NCI-H1048 (cell line): ENCODE results near the gene AHCYL2.
"Not testable (repeated sequence)": the region's sequence is repeated elsewhere in the genome, so short reads cannot be mapped to it uniquely, and the experiment has no call there.

Experiments used
- DNase-seq: peaks from one replicate; lab custom pipeline; 2025; lab: John Stamatoyannopoulos, UW

AHCYL2 gene

GRCh38 chr7:129292861-129293260, 68.0 kb downstream of the AHCYL2 start:
- DNase-seq = no peak

DNA sequence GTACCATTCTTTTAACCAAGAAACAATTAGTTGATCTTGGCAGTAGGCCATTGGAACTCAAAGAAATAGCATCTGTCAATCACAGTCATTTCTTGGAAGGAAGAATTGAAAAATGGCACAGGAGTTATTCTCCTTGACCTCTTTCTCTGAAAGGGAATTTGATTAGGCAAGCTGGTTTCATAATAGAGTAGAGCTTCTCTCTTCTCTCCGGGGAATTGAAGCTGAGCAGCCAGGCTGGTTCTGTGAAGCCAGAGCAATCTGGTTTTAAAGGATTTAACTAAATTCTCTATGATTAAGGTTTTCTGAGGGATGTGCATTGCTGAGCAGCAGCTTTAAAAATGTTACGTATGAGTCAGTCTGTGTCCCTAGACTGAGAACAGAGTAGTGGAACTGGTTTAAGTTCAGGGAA, 70.2 kb downstream of the AHCYL2 start:
- no peak for DNase-seq

DNA sequence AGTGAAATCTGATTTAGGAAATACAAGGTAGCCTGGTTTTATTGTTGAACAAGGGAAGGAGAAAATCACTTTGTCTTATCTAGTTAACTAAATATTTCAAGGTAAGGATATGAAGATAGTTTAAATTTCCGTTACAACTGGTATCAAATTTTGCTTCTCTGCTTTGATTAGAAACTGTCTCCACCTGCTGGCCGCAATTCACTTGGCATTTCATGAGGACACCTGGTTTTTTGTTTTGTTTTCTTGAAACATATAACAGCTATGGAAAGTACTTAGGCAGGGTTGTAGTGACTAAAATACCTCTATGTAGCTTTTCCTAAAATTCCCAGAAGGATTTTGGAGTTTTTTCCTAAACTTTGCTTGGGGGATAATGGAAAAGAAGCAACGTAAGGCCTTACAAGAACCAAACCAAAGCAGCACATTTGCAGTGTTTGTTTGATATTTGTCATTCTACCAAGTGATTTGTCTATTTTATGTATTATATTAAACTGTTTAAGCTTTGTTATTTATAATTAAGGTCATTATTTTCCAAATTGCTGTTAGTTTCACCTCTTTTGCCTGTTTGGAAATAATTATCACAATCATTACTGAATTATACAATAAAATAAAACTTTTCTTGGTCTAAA, 73.6 kb downstream of the AHCYL2 start:
- DNase-seq = no peak

DNA sequence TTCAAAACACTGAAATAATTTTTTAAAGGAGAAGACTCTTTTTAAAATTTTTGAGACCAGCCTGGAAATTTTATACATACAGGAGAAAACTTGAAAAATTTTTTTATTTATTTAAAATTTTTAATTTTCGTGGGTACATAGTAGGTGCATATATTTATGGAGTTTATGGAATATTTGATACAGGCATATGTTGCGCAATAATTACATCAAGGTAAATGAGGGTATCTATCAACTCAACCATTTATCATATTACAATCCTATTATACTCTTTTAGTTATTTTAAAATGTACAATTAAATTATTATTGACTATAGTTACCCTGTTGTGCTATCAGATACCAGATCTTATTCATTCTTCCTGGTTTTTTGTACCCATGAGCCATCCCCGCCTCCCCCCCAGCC, 75.1 kb downstream of the AHCYL2 start:
- no peak for DNase-seq

GRCh38 chr7:129300299-129300698, 75.5 kb downstream of the AHCYL2 start:
- DNase-seq = not testable (repeated sequence)

DNA sequence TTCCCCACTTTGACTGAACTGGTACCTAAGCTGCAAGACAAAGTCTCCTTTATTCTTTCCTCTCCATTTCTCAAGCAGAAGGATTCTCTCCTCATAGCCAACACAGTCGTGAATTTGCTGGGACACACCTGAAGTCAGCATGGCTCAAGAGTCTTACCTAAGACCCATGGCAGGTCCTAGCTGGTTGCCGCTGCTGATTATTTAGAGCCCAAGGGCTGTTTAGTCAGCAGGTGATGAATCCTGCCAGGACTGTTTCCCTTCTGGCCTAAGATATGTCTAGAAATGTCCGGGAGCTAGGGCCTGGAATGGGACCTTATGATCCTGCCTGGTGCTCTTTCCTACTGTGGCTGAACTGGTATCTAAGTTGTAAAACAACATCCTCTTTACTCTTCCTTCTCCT, 82.8 kb downstream of the AHCYL2 start:
- DNase-seq = no peak

- DNase-seq = no peak
Measured at GRCh38 chr7:129308047-129308446, 83.2 kb downstream of the AHCYL2 start.

- no peak for DNase-seq
Measured at GRCh38 chr7:129311429-129311828, 86.6 kb downstream of the AHCYL2 start.

DNA sequence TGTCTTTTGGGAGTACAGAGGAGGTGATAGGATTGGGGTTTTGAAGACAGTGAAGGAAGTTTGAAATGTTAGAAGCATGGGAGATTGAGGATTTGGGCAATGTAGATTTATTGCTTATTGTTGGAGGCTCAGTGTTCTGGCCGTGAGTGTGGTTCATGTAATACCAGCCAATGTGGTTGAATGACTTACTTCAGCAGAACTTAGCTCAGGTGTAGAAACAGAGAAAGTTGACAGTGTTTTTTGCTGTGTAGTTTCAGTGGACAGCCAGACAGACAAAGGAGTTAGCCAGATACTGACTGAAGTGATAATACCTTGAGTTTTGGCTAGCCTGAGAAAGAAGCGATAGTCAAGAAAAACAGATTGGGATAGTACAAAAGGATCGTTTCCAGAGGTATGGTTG, 88.5 kb downstream of the AHCYL2 start:
- no peak for DNase-seq

GRCh38 chr7:129315960-129316359, 91.1 kb downstream of the AHCYL2 start:
- no peak for DNase-seq

DNA sequence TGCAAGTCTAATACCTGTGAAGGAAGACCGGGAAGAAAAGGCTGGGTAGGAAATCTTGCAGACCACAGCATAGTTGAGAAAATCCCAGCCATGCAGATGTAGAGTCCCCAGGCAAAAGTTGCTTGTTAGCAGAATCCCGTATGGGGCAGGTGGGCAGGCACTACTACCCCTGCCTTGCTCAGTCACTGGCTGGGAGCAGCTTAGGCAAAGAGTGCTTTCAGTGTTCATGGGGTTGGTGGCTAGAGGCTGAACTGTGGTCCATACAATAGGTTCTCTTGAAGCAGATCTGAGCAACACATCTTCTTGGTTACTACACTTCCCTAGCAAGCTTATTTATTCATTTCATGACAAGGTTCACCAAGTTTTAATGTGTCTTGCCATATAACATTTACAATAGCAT, 92.6 kb downstream of the AHCYL2 start:
- no peak for DNase-seq

DNA sequence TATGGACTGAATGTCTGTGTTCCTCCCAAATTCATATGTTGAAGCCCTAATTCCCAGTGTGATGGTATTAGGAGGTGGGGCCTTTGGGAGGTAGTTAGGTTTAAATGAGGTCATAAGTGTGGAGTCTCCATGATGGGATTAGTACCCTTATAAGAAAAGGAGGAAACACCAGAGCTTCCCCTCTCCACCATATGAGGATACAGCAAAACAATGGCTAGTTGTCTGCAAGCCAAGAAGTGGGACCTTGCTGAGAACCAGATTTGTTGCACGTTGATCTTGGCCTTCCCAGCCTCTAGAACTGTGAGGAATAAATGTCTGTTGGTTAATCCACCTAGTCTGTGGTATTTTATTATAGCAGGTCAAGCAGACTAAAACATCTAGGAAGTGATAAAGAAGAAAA, 102.2 kb downstream of the AHCYL2 start:
- DNase-seq = no peak

GRCh38 chr7:129332254-129333035, 107.6 kb downstream of the AHCYL2 start:
- DNase-seq = no peak

DNA sequence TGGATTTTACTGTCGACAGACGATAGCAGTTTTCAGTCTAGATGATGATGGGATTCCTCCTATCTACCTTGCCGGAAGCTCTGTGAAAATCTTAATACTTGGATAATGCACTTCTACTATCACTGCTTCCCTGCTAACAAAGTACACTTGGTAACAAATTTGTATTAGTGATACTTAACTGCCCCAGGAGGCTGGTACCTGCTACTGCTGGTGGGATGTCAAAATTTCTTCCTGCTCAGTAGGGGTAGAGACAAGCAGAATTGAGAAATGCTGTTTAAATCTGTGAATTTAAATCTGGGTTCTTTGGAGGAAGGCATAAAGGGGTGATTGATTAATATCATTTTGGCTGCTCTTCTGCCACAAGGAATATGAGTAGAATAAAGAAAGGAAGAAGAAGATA, 109.6 kb downstream of the AHCYL2 start:
- no peak for DNase-seq

- no peak for DNase-seq
Measured at GRCh38 chr7:129338450-129338849, 113.6 kb downstream of the AHCYL2 start.

GRCh38 chr7:129341212-129341611, 116.4 kb downstream of the AHCYL2 start:
- no peak for DNase-seq

DNA sequence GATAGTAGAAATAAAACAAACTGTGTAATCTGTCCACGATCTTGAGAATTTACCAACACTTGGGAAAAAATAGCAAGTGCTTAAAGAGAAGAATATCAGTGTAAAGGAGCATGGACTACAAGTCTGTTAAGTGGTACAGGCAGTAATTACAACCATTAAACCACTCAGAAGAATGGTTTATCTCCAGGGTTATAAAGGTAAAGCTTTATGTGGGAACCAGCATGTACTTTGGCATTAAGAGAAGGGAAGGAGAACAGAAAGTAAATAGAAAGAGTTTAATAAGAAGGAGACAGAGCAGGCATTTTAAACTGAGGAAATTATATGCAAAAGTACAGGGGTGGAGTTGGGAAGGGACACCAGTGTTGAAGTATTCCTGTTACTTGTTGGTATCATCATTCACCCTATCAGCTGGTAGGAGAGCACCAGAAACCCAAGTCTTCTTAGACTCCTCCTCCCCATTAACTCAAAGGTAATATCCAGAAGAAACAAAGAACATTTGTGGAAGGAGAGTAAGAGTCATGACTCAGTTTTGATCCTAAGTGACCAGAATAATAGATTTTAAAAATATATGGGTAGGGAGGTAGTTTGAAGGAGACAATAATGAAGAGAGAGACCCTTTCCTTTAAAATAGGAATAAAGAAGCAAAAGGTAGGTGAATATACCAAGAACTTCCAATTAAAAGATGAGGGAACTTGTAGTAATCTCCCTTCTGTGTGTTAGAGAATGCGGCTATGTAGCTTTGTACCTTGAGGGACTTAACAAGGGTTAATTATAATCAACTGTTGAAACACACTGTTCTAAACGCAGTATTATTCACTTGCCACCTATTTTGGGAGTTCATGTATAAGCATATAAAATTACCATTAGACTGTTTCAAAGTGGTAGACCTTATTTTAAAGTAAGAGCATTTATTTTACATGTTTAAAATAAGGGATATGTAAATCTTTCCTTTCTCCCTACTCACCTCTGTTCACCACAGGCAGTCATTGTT, 117.3 kb downstream of the AHCYL2 start:
- DNase-seq = no peak

GRCh38 chr7:129343099-129343700, 118.4 kb downstream of the AHCYL2 start:
- no peak for DNase-seq

DNA sequence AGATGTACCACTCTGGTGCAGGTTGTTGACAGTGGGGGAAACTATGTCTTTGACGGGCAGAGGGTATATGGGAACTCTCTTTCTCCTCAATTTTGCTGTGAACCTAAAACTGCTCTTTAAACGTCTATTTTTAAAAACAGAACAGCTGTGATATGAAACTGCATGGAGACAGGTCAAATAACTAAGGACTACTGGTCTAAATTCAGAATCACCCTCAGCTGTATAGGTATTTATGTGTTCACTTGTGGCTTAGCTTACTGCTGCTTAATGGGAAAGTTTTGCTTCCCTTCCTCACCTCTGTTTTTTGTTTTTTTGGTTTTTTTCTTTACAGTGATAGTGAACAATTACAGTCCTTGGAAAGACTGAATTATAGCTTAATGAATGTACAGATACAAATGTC, 122.5 kb downstream of the AHCYL2 start:
- no peak for DNase-seq

DNA sequence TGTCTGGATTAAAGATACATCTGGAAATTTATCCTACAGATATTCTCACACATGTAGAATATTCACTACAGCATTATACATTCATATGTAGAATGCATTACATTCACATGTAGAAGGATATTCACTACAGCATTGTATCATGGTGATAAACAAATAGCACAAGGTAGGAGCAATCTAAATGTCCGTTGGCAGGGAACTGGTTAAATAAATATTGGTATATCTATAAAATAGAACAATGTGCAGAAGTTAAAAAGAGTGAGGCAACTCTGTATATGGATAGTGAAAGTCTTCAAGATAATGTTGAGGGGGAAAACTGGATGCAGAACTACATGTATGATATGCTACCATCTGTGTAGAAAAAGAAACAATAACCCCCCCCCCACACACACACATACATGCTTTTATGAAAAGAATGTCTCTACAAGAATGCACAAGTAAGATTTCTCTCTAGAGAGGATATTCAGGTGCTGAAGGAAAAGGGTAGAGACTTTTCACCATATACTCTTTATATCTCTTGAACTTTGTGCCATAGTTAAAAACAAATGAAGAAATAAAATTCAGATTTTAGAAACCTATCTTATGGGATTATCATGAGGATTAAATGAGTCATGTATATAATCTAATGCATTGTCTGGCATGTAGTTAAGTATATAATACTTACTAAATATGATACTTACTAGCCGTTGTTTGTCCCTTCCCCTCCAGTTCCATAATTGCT, 123.4 kb downstream of the AHCYL2 start:
- no peak for DNase-seq

DNA sequence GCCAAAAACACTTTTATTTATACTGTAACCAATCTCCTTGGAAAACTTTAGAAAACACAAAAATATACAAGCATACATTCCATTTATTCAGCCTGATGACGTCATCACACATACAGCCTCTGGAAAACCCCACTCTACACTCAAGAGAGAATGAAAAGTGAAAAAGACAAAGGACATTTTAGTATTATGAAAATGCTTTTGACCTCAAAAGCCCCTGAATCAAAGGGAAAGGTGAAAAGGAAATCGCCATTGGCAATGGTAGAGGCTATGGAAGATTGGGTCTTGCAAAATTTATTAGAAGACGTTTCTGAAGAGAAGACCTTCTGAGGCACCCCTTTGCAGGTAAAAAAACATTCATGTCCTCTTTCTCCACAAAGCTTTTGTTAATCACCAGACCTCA, 126.5 kb downstream of the AHCYL2 start:
- no peak for DNase-seq

DNA sequence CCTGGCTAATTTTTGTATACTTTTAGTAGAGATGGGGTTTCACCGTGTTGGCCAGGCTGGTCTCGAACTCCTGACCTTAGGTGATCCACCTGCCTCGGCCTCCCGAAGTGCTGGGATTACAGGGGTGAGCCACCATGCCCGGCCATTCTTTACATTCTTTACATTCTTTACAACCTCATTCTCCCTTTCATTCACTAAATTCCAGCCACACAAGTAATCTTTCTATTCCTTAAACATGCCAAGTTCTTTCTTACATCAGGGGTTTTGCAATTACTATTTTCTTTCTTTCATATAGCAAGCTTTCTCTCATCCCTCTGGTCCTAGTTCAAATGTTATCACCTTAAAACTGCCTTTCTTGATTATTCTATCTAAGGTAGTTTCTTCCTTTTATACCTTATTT, 128.3 kb downstream of the AHCYL2 start:
- not testable (repeated sequence) for DNase-seq
